Pancreas (tissue), 10 donors: Measurements from ENCODE around the gene TMEM170B. TPM values are rescaled to one million over a fixed set of nuclear protein-coding genes. Genes with fewer than 3 reads are reported as not detected.

Source experiments
- ATAC-seq, 4 donors: fragments of 200-7000 bp; cut with Tn5 transposase; one replicate each; pipeline versions ENCODE4 v1.8.0 to v1.9.1; 2020; ENCODE audit warnings: mild to moderate bottlenecking in 4 of 4, moderate library complexity in 4 of 4
- DNase-seq, 6 donors: peaks; one replicate each; pipeline ENCODE4 v3.0.0-alpha.2; 2020
- FAIRE-seq: peaks from 2 replicates; lab custom pipeline; 2012; peaks lifted over from hg19 to GRCh38; lab: Jason Lieb, UNC
- H3K27ac ChIP-seq, 4 donors: fragments of 200-600 bp; sonication (generic); 1 replicate in 3 of 4; 2 replicates in 1 of 4; pipeline versions ENCODE4 v1.5.0 to v1.8.0; 2020
- H3K27me3 ChIP-seq, 4 donors: fragments of 200-600 bp; one replicate each; pipeline ENCODE4 v1.8.0; 2021
- H3K36me3 ChIP-seq, 3 donors: fragments of 200-600 bp; sonication (generic) in 1 of 3; one replicate each; pipeline versions ENCODE4 v1.5.0 to v1.8.0; 2020 to 2021
- H3K4me1 ChIP-seq, 3 donors: fragments of 200-600 bp; one replicate each; pipeline ENCODE4 v1.8.0; 2021
- H3K4me3 ChIP-seq, 4 donors: fragments of 200-600 bp; sonication (generic) in 2 of 4; one replicate each; pipeline versions ENCODE4 v1.5.0 to v1.8.0; 2020 to 2021
- H3K9me3 ChIP-seq, 4 donors: fragments of 200-600 bp; one replicate each; pipeline ENCODE4 v1.8.0; 2021
- WGBS, 2 donors: extraction: QIAGEN DNeasy Blood & Tissue Kit; methylation state at CpG; one replicate each; pipeline ENCODE4 v1.1.7; 2013; 5-methylcytosine and 5-hydroxymethylcytosine counted together
- intact Hi-C, 3 donors: fragments of 100-400 bp; cut with DNase I; formaldehyde crosslinking; loops; one replicate each; pipeline versions ENCODE4 v1.11.1 to v1.14.2; 2022
- polyA plus RNA-seq, 2 donors: library from polyadenylated mRNA; stranded (reverse); fragments of 200-250 nt; gene quantifications; one replicate each; pipeline ENCODE4 v1.2.3, GENCODE V29; 2013
- total RNA-seq, 6 donors: library from RNA; stranded (reverse); fragmentation: NEBNext Ultra II Directional in 4 of 6; extraction: Animal tissue kit (Norgen Biotek cat#: 25700) in 4 of 6; gene quantifications; one replicate each; pipeline versions ENCODE4 v1.2.1 to v1.2.4, GENCODE V29; 2021 to 2023
- TF ChIP-seq, protein P1 (sequence below), 4 donors: fragments of 200-600 bp; sonication (generic) in 3 of 4; IDR thresholded peaks; one replicate each; pipeline versions ENCODE4 v1.5.0 to v1.8.0; 2021; ENCODE audit warnings: antibody characterized with exemption in 4 of 4
- donor health status: healthy with polysubstance abuse.
- donor health status: DM: no; HTN: no; CAD: no; lungs with moderate emphysema.
- donor health status: DM: no; HTN: no; CAD: no.
- donor health status: control.
- donor health status: control.
- donor health status: Bipolar disorder and iron deficiency.
- donor health status: DM: yes; HTN: yes; CAD: no.
- donor health status: DM: no; HTN: no; CAD: no.
- donor health status: DM: no; HTN: no; CAD: no.
- donor health status: DM: yes; HTN: yes; CAD: no.

Gene TMEM170B
- total and polyA plus RNA-seq, 8 donors: 0.49 to 2.3 (median 1.4) TPM

DNA sequence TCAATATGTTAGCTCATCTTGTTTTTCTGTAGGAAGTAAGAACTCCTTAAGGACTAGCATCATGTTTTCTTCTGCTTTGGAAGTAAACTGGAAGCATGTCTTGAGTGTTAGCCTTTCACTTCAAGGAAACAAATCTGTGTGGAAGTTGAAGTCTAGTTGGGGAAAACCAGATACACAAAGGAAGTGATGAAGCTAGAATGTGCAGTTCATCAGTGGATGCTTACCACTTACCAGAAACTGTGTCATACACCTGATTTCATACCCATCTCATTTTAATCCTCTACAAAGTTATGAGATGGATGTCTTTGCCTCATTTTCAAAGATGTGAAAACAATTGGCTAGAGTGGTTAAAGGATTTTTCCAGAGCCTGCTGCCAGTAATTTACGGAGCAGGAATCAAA is 75.8 kb downstream of the TMEM170B start:
- Histone ChIP-seq H3K4me1 (no peaks in the 10 kb centered on the region), H3K36me3 (no peaks in the 10 kb centered on the region), H3K27me3 (no peaks in the 10 kb centered on the region), H3K4me3 (no peak overlapping the region), H3K27ac (no peak overlapping the region), H3K9me3 (no peaks in the 10 kb centered on the region)
- TF ChIP-seq, protein P1, sequence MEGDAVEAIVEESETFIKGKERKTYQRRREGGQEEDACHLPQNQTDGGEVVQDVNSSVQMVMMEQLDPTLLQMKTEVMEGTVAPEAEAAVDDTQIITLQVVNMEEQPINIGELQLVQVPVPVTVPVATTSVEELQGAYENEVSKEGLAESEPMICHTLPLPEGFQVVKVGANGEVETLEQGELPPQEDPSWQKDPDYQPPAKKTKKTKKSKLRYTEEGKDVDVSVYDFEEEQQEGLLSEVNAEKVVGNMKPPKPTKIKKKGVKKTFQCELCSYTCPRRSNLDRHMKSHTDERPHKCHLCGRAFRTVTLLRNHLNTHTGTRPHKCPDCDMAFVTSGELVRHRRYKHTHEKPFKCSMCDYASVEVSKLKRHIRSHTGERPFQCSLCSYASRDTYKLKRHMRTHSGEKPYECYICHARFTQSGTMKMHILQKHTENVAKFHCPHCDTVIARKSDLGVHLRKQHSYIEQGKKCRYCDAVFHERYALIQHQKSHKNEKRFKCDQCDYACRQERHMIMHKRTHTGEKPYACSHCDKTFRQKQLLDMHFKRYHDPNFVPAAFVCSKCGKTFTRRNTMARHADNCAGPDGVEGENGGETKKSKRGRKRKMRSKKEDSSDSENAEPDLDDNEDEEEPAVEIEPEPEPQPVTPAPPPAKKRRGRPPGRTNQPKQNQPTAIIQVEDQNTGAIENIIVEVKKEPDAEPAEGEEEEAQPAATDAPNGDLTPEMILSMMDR (IDR thresholded peaks at IDR 0.05): no peak
- intact Hi-C loops: no loop called here
- no peak for ATAC-seq
- 94 to 98% methylated on average over 1 of the region's 1 CpG for WGBS, 2 donors
- DNase-seq: no peak
- FAIRE-seq: no peak

DNA sequence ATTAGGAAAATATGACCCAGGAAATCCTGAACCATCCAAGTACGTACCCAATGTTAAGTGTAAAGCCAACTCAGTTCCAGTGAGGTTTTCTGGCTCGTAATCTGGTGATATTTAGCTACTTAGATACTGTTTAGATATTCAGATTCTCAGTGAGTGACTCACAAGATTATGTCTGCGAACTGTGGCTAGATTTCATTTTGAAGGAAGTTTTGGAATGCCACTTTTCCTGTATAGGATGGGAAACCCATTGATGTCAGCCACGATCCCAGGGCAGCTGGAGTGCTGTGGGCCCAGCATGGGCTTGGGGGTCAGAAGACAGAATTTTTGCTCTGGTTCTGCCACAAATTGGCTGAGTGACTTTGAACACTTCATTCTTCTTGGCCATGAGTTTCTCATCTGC is 76.3 kb downstream of the TMEM170B start:
- 83 to 87% methylated on average over 4 of the region's 4 CpGs for WGBS, 2 donors
- DNase-seq (no peak), FAIRE-seq (no peak)

DNA sequence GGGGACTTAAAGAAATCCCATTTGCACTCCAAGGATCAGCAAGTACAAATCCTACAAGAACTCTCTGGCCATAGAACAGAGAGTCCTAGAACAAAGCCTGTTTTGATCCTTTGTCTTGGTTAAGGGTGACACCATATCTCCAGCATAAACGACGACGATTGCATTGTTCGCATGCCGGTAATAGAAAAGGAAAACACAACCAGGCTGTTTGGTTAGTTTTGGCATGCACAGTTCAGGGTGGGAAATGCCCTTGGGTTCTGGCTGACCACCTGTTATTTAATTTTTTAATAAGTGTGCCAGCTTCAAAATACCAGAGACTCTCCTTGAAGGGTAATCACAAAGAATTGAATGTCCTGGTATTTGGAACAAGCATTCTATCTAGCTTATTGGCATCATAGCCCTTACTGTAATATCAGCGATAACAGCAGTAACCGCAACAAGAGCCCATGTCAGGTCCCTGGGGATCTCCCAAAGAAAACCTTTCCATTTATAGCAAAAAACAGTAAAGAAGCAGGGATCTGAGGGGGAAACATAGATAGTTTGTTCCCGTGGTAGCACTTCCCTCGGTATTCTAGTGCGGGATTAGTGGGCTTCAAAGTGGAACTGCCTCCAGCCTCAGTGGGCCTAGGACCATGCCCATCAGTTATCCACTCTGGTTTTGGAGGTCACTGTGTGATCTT is 77.1 kb downstream of the TMEM170B start:
- TF ChIP-seq, protein P1 (IDR thresholded peaks at IDR 0.05): no peak
- Histone ChIP-seq H3K27me3 (no peaks in the 10 kb centered on the region), H3K36me3 (no peaks in the 10 kb centered on the region), H3K9me3 (no peaks in the 10 kb centered on the region), H3K4me1 (no peaks in the 10 kb centered on the region), H3K4me3 (no peak overlapping the region), H3K27ac (no peak overlapping the region)
- no peak for FAIRE-seq
- intact Hi-C loops: no loop called here
- WGBS, 2 donors: 85 to 91% methylated on average over 10 of the region's 10 CpGs
- DNase-seq: no peak
- ATAC-seq: no peak

More for the DNA sequence above, 76.3 kb downstream of the TMEM170B start:
- intact Hi-C loops: no loop called here
- peak in 1 of 4 donors; percentile 24 for ATAC-seq
- TF ChIP-seq, protein P1 (IDR thresholded peaks at IDR 0.05): no peak
- H3K27ac ChIP-seq: no peak overlapping the region
- H3K9me3 ChIP-seq: no peaks in the 10 kb centered on the region
- no peaks in the 10 kb centered on the region for H3K27me3 ChIP-seq
- no peak overlapping the region for H3K4me3 ChIP-seq
- no peaks in the 10 kb centered on the region for H3K36me3 ChIP-seq
- no peaks in the 10 kb centered on the region for H3K4me1 ChIP-seq

DNA sequence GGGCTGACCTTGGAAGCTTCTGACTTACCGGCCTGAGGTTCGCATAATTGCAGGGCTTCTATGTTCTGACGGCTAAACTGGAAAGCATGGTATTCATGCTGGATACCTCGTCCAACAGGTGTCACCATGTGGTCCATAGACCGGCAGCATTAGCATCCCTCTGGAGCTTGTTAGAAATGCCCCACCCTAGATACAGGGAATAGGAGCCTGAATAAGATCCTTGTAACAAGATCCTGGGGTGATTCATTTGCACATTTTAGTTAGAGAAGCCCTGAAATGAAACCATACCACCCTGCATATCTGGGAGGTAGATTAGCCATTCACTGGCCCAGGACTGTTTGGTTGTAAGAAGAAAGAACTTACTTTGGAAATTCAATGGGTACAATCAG is 77.7 kb downstream of the TMEM170B start:
- Histone ChIP-seq H3K27ac (no peak overlapping the region), H3K36me3 (no peaks in the 10 kb centered on the region), H3K9me3 (no peaks in the 10 kb centered on the region), H3K4me3 (no peak overlapping the region), H3K27me3 (no peaks in the 10 kb centered on the region), H3K4me1 (no peaks in the 10 kb centered on the region)
- intact Hi-C loops: no loop called here
- FAIRE-seq: no peak
- TF ChIP-seq, protein P1 (IDR thresholded peaks at IDR 0.05): no peak
- no peak for ATAC-seq
- no peak for DNase-seq
- WGBS, 2 donors: 89% methylated on average over 5 of the region's 5 CpGs

DNA sequence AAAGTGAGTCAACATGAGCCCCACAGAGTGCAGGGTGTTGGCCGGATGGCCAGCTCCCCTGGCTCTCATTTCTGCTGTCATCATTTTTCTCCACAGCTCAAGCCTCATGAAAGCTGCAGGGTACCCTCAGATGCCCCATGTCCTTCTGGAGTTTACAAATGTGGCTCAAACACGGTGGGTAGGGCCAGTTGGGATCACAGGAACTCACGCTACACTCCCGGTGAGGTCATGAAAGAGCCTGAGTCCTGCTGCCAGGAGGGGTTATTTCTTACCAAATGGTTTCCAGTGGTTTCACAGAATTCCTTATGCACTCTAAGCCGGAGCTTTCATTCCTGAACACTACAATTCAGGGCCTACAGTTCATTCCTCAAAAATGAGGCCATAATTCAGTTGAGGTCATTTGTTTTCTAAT is 78.7 kb downstream of the TMEM170B start:
- 80 to 88% methylated on average over 5 of the region's 5 CpGs for WGBS, 2 donors
- TF ChIP-seq, protein P1 (IDR thresholded peaks at IDR 0.05): no peak
- no peak overlapping the region for H3K4me3 ChIP-seq
- peak in 1 of 4 donors; percentile 31 for ATAC-seq
- H3K36me3 ChIP-seq: no peaks in the 10 kb centered on the region
- H3K27me3 ChIP-seq: no peaks in the 10 kb centered on the region
- FAIRE-seq: no peak
- intact Hi-C loops: no loop called here
- H3K27ac ChIP-seq: no peak overlapping the region
- H3K4me1 ChIP-seq: no peaks in the 10 kb centered on the region
- no peak for DNase-seq
- no peaks in the 10 kb centered on the region for H3K9me3 ChIP-seq
